Measurements from ENCODE around the gene PPP1R16B. TPM values are rescaled to one million over a fixed set of nuclear protein-coding genes. Genes with fewer than 3 reads are reported as not detected.

The PPP1R16B gene
- total RNA-seq, 6 experiments from 2014 or later = 0.62 to 4.0 (median 2.3) TPM

DNA sequence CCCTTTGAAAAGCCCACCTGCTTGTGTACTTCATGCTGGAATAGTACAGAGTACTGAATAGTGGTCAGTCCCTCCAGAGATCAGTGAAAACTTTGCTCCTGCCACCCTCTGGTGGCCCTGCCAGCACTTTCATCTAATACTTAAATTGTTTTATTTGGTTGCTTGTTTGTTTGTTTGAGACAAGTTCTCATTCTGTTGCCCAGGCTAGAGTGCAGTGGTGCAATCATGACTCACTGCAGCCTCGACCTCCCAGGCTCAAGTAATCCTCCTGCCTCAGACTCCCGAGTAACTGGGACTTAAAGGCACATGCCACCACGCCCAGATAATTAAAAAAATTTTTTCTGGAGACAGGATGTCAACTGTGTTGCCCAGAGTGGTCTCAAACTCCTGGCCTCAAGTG is 129.8 kb downstream of the PPP1R16B start:
- H3K36me3 ChIP-seq = no peaks in the 10 kb centered on the region
- no peaks in the 10 kb centered on the region for H3K27me3 ChIP-seq
- H3K4me1 ChIP-seq = no peaks in the 10 kb centered on the region
- intact Hi-C loops (cut with DNase I) = no loop called here
- H3K4me3 ChIP-seq = no peak overlapping the region
- ATAC-seq (peak; percentile 15 to 75 (median 66)), DNase-seq (no peak)
- no peak overlapping the region for H3K27ac ChIP-seq
- WGBS (ENCODE audit: insufficient coverage, low coverage, low lambda C conversion rate, missing lambda C conversion rate) = 57% methylated on average over 3 of the region's 3 CpGs
- H3K9me3 ChIP-seq = no peaks in the 10 kb centered on the region
- no peak for TF ChIP-seq POLR2A (IDR thresholded peaks at IDR 0.05)
- TF ChIP-seq, protein P1, sequence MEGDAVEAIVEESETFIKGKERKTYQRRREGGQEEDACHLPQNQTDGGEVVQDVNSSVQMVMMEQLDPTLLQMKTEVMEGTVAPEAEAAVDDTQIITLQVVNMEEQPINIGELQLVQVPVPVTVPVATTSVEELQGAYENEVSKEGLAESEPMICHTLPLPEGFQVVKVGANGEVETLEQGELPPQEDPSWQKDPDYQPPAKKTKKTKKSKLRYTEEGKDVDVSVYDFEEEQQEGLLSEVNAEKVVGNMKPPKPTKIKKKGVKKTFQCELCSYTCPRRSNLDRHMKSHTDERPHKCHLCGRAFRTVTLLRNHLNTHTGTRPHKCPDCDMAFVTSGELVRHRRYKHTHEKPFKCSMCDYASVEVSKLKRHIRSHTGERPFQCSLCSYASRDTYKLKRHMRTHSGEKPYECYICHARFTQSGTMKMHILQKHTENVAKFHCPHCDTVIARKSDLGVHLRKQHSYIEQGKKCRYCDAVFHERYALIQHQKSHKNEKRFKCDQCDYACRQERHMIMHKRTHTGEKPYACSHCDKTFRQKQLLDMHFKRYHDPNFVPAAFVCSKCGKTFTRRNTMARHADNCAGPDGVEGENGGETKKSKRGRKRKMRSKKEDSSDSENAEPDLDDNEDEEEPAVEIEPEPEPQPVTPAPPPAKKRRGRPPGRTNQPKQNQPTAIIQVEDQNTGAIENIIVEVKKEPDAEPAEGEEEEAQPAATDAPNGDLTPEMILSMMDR (IDR thresholded peaks at IDR 0.05) = peak in 3 of 4 donors; percentile 26 to 35 (median 28)

DNA sequence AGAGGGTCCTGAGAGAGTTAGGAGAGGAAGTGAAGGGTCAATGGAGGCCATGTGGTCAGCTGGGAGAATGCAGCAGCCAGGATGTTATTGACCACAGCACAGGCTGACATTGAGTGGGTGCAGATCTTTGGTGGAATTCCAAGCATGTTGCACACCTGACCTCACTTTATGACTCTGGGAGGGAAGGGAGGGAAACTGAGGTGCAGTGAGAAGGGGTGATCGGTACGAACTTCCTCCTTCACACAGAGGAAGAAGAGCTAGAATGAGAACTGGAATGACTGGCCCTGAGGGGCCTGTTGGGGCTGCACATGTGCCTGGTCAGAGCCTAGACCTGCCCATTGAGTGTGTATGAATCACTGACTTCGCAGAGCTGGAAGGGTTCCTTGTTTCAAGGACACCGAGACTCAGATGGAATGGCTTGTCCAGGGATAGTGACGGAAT is 130.5 kb downstream of the PPP1R16B start:
- no peak overlapping the region for H3K27ac ChIP-seq
- no peak for ATAC-seq
- WGBS (ENCODE audit: insufficient coverage, low coverage, low lambda C conversion rate, missing lambda C conversion rate) = no CpG with 5 or more reads among the region's 5 CpGs
- no peak for TF ChIP-seq POLR2A (IDR thresholded peaks at IDR 0.05)
- TF ChIP-seq, protein P1 (IDR thresholded peaks at IDR 0.05) = no peak
- no peak for DNase-seq
- H3K9me3 ChIP-seq = no peaks in the 10 kb centered on the region
- no peaks in the 10 kb centered on the region for H3K36me3 ChIP-seq
- H3K4me1 ChIP-seq = no peaks in the 10 kb centered on the region
- H3K4me3 ChIP-seq = no peak overlapping the region
- H3K27me3 ChIP-seq = no peaks in the 10 kb centered on the region
- intact Hi-C loops (cut with DNase I) = no loop called here

DNA sequence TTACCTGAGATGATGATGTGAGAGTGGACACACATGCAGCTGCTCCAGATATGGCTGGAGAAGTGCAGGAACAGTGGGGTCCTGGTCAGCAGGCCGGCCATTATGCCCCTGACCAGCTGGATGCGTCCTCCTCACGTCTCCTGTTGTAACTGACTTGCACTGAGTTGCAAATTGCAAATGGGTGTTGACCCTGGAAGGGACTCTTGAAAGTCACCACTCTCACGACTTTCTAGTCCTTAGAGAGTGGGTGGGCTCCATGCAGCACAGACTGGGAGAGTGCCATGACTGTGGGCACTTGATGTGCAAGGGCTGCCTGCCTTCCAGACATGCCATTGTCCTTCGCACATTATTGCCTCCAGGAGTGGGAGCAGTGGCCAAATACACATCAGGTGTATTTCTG is 131.5 kb downstream of the PPP1R16B start:
- no peak for ATAC-seq
- DNase-seq = no peak
- WGBS (ENCODE audit: insufficient coverage, low coverage, low lambda C conversion rate, missing lambda C conversion rate) = no CpG with 5 or more reads among the region's 5 CpGs
- H3K27me3 ChIP-seq = no peaks in the 10 kb centered on the region
- H3K27ac ChIP-seq = no peak overlapping the region
- intact Hi-C loops (cut with DNase I) = no loop called here
- no peaks in the 10 kb centered on the region for H3K4me1 ChIP-seq
- no peaks in the 10 kb centered on the region for H3K36me3 ChIP-seq
- no peaks in the 10 kb centered on the region for H3K9me3 ChIP-seq
- TF ChIP-seq, protein P1 (IDR thresholded peaks at IDR 0.05) = no peak
- no peak for TF ChIP-seq POLR2A (IDR thresholded peaks at IDR 0.05)
- no peak overlapping the region for H3K4me3 ChIP-seq

DNA sequence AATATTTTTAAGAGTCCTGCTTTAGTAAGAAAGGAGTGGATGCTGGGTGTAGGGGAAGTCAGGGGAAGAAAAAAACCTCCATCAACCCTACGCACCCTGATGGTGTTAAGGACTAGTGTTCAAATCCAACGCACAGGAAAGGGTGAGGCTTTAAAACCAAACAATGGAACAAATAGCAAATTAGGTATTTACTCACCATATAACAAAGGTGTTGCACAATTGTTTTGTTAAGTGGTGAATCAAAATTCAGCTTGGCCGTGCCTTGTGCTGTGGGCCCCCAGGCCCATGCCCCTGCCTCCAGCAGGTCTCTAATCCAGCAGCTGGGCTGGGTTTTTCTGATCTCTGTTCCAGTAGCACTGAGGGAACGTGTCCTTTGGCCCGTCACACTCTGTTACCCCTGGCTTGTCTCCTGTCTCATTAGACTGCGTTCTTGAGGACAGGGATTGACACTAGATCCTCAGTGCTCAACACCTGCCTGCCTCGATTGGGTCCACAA is 132.5 kb downstream of the PPP1R16B start:
- ATAC-seq (no peak), DNase-seq (no peak)
- Histone ChIP-seq H3K9me3 (no peaks in the 10 kb centered on the region), H3K4me1 (no peaks in the 10 kb centered on the region), H3K36me3 (no peaks in the 10 kb centered on the region), H3K27me3 (no peaks in the 10 kb centered on the region), H3K4me3 (no peak overlapping the region), H3K27ac (no peak overlapping the region)
- intact Hi-C loops (cut with DNase I) = no loop called here
- TF ChIP-seq, protein P1 (IDR thresholded peaks at IDR 0.05) = no peak
- no peak for TF ChIP-seq POLR2A (IDR thresholded peaks at IDR 0.05)
- WGBS (ENCODE audit: insufficient coverage, low coverage, low lambda C conversion rate, missing lambda C conversion rate) = 98% methylated on average over 5 of the region's 7 CpGs

DNA sequence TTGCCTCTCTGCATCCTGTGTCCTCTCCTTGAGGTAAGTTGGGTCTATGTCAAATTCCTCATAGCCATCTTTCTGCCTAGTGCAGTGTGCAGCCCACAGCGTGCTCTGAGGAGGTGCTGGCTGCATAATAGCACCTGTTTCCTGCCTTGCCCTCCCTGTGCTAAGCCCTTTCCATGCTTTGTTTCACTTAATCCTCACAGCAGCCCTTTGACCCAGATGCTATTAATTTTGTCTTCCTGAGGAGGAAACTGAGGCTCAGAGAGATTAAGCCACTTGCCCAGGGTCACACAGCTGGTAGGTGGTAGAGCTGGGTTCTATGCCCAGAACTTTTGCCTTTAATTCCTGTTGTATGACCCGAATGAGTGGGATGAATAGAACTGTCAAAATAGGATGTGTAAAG is 134.2 kb downstream of the PPP1R16B start:
- Histone ChIP-seq H3K4me1 (no peaks in the 10 kb centered on the region), H3K9me3 (no peaks in the 10 kb centered on the region), H3K36me3 (no peaks in the 10 kb centered on the region), H3K27ac (no peak overlapping the region), H3K27me3 (no peaks in the 10 kb centered on the region), H3K4me3 (no peak overlapping the region)
- intact Hi-C loops (cut with DNase I) = no loop called here
- ATAC-seq (no peak), DNase-seq (no peak)
- TF ChIP-seq, protein P1 (IDR thresholded peaks at IDR 0.05) = no peak
- 82% methylated on average over 2 of the region's 2 CpGs for WGBS (ENCODE audit: insufficient coverage, low coverage, low lambda C conversion rate, missing lambda C conversion rate)

Data from right lobe of liver (tissue), 6 donors.